GM12878 (cell line): ENCODE data around the gene RNFT2.

ENCODE experiments used
- POLR2AphosphoS5 ChIP-seq: IDR thresholded peaks from 2 replicates; pipeline ENCODE4 v1.6.1; 2011; ENCODE audit warnings: mild to moderate bottlenecking, low read length, inconsistent platforms
- POU2F2 ChIP-seq: IDR thresholded peaks from 3 replicates; pipeline ENCODE4 v1.6.1; 2011; ENCODE audit warnings: low read depth, mild to moderate bottlenecking, low read length, borderline replicate concordance
- TAF1 ChIP-seq: IDR thresholded peaks from 2 replicates; pipeline ENCODE4 v1.6.1; 2011; ENCODE audit warnings: mild to moderate bottlenecking, low read depth, low read length, borderline replicate concordance
- TCF7 ChIP-seq: IDR thresholded peaks from 2 replicates; pipeline ENCODE4 v1.6.1; 2014; ENCODE audit warnings: antibody characterized with exemption, borderline replicate concordance
- TF ChIP-seq, protein P1 (sequence below), 3 experiments: IDR thresholded peaks in 2 of 3; conservative IDR thresholded peaks in 1 of 3; 2 replicates each; pipeline ENCODE4 v1.5.1; 2011; ENCODE audit warnings: low read depth in 3 of 3, low read length in 3 of 3, mild to moderate bottlenecking in 3 of 3, control low read depth in 2 of 3, moderate library complexity in 2 of 3, inconsistent platforms in 1 of 3, mixed read lengths in 1 of 3; ENCODE audit not compliant: control insufficient read depth in 2 of 3, insufficient read depth in 1 of 3; ENCODE audit errors: extremely low read depth in 1 of 3

DNA sequence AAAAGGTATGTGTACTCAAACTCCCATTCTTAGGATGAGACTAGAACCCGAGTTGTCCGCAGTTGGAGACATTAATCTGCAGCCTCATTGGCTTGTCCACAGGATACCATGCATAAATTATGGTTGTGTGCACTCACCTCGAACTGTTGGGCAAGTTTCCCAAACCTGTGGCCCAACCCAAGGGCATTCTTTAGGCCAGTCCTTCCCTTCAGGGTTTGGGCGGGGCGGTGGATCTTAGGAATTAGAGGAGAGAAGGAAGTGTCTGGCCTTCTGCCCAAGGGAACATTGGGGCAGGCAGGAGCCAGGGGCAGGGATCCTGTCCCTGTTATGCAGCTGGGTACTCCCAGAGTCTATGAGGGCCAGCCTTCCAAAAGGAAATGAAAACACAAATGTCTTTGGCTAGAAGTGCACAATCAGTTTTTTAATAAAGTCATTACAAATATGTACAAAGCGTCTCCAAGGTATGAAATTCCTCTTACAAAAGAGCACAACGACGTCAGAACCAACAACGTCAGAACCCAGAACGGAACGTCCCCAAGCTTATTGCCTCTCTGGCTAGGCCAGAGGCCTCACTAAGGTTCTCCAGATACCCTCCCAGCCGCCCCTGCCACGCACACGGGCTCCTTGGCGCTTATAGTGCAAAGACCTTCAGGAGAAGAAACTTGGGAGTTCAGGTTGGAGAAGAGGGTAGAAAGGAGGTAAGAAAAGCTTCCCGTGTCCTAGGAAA lies 117.8 kb downstream of the RNFT2 start:
- TF ChIP-seq TAF1 (no peak), POLR2AphosphoS5 (no peak), POU2F2 (no peak), TCF7 (no peak)
- TF ChIP-seq, protein P1, sequence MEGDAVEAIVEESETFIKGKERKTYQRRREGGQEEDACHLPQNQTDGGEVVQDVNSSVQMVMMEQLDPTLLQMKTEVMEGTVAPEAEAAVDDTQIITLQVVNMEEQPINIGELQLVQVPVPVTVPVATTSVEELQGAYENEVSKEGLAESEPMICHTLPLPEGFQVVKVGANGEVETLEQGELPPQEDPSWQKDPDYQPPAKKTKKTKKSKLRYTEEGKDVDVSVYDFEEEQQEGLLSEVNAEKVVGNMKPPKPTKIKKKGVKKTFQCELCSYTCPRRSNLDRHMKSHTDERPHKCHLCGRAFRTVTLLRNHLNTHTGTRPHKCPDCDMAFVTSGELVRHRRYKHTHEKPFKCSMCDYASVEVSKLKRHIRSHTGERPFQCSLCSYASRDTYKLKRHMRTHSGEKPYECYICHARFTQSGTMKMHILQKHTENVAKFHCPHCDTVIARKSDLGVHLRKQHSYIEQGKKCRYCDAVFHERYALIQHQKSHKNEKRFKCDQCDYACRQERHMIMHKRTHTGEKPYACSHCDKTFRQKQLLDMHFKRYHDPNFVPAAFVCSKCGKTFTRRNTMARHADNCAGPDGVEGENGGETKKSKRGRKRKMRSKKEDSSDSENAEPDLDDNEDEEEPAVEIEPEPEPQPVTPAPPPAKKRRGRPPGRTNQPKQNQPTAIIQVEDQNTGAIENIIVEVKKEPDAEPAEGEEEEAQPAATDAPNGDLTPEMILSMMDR (IDR thresholded peaks at IDR 0.05 in 2 of 3, conservative IDR thresholded peaks at IDR 0.05 in 1 of 3; ENCODE audit: control insufficient read depth in 2 of 3, extremely low read depth in 1 of 3, insufficient read depth in 1 of 3, low read depth in 3 of 3, low read length in 3 of 3): no peak
